SK-N-SH treated with all-trans-retinoic acid at 6 μM for 48 hours (cell line): Measurements from ENCODE around the gene FGGY.

Experiments used
- OSR1 ChIP-seq: fragments of 250-450 bp; sonication (Bioruptor Pico); IDR thresholded peaks from 2 replicates; pipeline ENCODE4 v1.8.0; 2022; ENCODE audit warnings: moderate library complexity, mild to moderate bottlenecking, inconsistent platforms
- ZNF70 ChIP-seq: fragments of 450-650 bp; formaldehyde crosslinking; IDR thresholded peaks from 2 replicates; pipeline ENCODE4 v1.5.0; 2020; ENCODE audit warnings: mild to moderate bottlenecking, moderate library complexity
- ZNF8 ChIP-seq: fragments of 450-650 bp; formaldehyde crosslinking; IDR thresholded peaks from 2 replicates; pipeline ENCODE4 v1.5.0; 2020; ENCODE audit warnings: mild to moderate bottlenecking, moderate library complexity
- TF ChIP-seq, protein P1 (sequence below): fragments of 250-450 bp; sonication (Bioruptor Pico); IDR thresholded peaks from 2 replicates; pipeline ENCODE4 v1.8.0; 2021; ENCODE audit warnings: low read depth, mild to moderate bottlenecking, moderate library complexity, borderline replicate concordance

DNA sequence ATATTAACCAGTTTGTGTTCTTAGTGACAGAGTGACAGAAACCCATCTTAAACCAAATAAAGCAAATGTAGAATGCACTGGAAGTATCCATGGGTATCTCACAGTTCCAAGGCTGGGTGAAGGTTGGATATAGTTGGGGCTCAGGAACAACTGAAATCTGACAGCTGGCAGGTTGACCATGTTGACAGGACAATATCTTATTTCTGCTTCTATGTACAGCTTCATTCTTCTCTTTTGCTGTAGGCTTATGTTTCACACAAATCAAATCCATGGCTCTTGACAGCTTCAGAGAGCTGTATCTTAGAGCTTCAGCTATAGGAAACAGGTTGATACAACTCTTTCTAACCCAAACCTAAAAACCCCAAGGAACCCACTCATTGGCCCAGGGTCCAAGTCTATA, 34.3 kb upstream of the FGGY start:
- no peak for TF ChIP-seq ZNF8 (CRISPR knock-in tag)
- TF ChIP-seq, protein P1, sequence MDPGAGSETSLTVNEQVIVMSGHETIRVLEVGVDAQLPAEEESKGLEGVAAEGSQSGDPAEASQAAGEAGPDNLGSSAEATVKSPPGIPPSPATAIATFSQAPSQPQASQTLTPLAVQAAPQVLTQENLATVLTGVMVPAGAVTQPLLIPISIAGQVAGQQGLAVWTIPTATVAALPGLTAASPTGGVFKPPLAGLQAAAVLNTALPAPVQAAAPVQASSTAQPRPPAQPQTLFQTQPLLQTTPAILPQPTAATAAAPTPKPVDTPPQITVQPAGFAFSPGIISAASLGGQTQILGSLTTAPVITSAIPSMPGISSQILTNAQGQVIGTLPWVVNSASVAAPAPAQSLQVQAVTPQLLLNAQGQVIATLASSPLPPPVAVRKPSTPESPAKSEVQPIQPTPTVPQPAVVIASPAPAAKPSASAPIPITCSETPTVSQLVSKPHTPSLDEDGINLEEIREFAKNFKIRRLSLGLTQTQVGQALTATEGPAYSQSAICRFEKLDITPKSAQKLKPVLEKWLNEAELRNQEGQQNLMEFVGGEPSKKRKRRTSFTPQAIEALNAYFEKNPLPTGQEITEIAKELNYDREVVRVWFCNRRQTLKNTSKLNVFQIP (CRISPR knock-in tag), result no peak
- no peak for TF ChIP-seq ZNF70 (CRISPR knock-in tag)
- no peak for TF ChIP-seq OSR1 (CRISPR knock-in tag)
